Measurements from ENCODE around the gene XPNPEP1. TPM values are rescaled to one million over a fixed set of nuclear protein-coding genes. Genes with fewer than 3 reads are reported as not detected.

The XPNPEP1 gene
- 100 to 1,000 TPM in 3 of 4 donors, 10 to 100 TPM in 1; 77.1 to 239 (median 109) TPM for total RNA-seq

GRCh38 chr10:109922976-109923921 lies at the start of gene XPNPEP1:
TSS of gene XPNPEP1 (minus strand) at chr10:109923511. CDS start at chr10:109923433, 78 bp downstream.
- no peaks in the 10 kb centered on the region for H3K9me3 ChIP-seq
- TF ChIP-seq EP300 (IDR thresholded peaks at IDR 0.05), result no peak
- TF ChIP-seq POLR2AphosphoS5 (IDR thresholded peaks at IDR 0.05), result peak in 2 of 3 donors; percentile 73 to 76
- TF ChIP-seq POLR2A (IDR thresholded peaks at IDR 0.05), result peak; percentile 92 to 96
- no peaks in the 10 kb centered on the region for H3K27me3 ChIP-seq
- 9% methylated on average over 24 of the region's 105 CpGs for WGBS
- H3K4me1 ChIP-seq, result peaks cover 35% of the 10 kb centered on the region
- H3K4me3 ChIP-seq, result peak within 1 kb of the TSS; percentile 98
- H3K36me3 ChIP-seq, result no peaks in the 10 kb centered on the region
- peak within 1 kb of the TSS; percentile 95 for H3K27ac ChIP-seq
- peak; percentile 90 to 93 for DNase-seq (ENCODE audit: low spot score in 2 of 2)

DNA sequence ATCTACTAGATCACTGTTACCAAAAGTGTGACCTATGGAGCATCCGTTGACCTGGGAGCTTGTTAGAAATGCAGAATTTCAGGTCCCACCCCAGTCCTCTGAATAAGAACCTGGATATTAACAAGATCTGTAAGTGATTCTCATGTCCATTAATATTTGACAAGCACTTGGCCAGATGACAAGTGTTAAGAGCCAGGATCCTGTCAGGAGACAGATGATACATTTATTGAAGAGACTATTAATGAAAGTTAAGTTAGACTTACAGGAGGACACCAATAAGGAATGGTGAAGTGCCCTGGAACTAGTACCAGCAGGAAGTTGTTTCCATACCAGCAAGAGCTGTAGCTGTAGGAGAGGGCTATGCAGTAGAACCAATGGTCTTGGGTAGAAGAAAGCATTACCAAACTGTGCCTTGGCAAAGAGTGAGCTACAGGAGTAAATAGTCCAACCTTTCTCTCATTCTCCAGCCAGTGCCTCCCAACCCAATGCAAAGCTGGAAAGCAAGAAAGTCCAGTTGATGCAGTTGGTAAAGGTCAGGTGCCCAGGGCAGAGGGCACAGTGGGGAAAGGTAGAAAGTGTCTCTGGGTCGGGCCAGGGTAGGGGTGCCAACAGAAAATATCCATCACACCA lies 49.2 kb upstream of the XPNPEP1 start:
- TF ChIP-seq POLR2AphosphoS5 (IDR thresholded peaks at IDR 0.05), result no peak
- DNase-seq (ENCODE audit: low spot score in 2 of 2), result no peak
- Histone ChIP-seq H3K9me3 (no peaks in the 10 kb centered on the region), H3K27ac (no peak overlapping the region), H3K4me3 (no peak overlapping the region), H3K4me1 (peaks cover 9% of the 10 kb centered on the region), H3K36me3 (no peaks in the 10 kb centered on the region), H3K27me3 (no peaks in the 10 kb centered on the region)
- WGBS, result 75% methylated on average over 2 of the region's 2 CpGs

GRCh38 chr10:109971634-109972033 lies 48.3 kb upstream of the XPNPEP1 start:
- H3K4me1 ChIP-seq, result peaks cover 10% of the 10 kb centered on the region
- DNase-seq (ENCODE audit: low spot score in 2 of 2), result no peak
- no peak overlapping the region for H3K27ac ChIP-seq
- no peaks in the 10 kb centered on the region for H3K27me3 ChIP-seq
- H3K4me3 ChIP-seq, result no peak overlapping the region
- no peaks in the 10 kb centered on the region for H3K36me3 ChIP-seq
- no peak for TF ChIP-seq POLR2AphosphoS5 (IDR thresholded peaks at IDR 0.05)
- TF ChIP-seq POLR2A (IDR thresholded peaks at IDR 0.05), result no peak
- TF ChIP-seq EP300 (IDR thresholded peaks at IDR 0.05), result no peak
- TF ChIP-seq CTCF (IDR thresholded peaks at IDR 0.05), result no peak
- no peaks in the 10 kb centered on the region for H3K9me3 ChIP-seq
- 50% methylated on average over 3 of the region's 3 CpGs for WGBS

GRCh38 chr10:109969760-109970346 lies 46.5 kb upstream of the XPNPEP1 start:
- H3K4me1 ChIP-seq, result peaks cover 16% of the 10 kb centered on the region
- no peak overlapping the region for H3K27ac ChIP-seq
- H3K4me3 ChIP-seq, result no peak overlapping the region
- no peak for DNase-seq (ENCODE audit: low spot score in 2 of 2)
- 72% methylated on average over 8 of the region's 8 CpGs for WGBS
- no peaks in the 10 kb centered on the region for H3K27me3 ChIP-seq
- H3K9me3 ChIP-seq, result no peaks in the 10 kb centered on the region
- H3K36me3 ChIP-seq, result no peaks in the 10 kb centered on the region
- TF ChIP-seq CTCF (IDR thresholded peaks at IDR 0.05) (no peak), POLR2AphosphoS5 (IDR thresholded peaks at IDR 0.05) (no peak), POLR2A (IDR thresholded peaks at IDR 0.05) (no peak), EP300 (IDR thresholded peaks at IDR 0.05) (no peak)

- no peaks in the 10 kb centered on the region for H3K27me3 ChIP-seq
- no peak for TF ChIP-seq POLR2AphosphoS5 (IDR thresholded peaks at IDR 0.05)
- no peak for TF ChIP-seq EP300 (IDR thresholded peaks at IDR 0.05)
- TF ChIP-seq CTCF (IDR thresholded peaks at IDR 0.05), result no peak
- no peak for TF ChIP-seq POLR2A (IDR thresholded peaks at IDR 0.05)
- no peak overlapping the region for H3K27ac ChIP-seq
- 71% methylated on average over 14 of the region's 14 CpGs for WGBS
- H3K4me3 ChIP-seq, result no peak overlapping the region
- DNase-seq (ENCODE audit: low spot score in 2 of 2), result no peak
- no peaks in the 10 kb centered on the region for H3K9me3 ChIP-seq
- peaks cover 16% of the 10 kb centered on the region for H3K4me1 ChIP-seq
- no peaks in the 10 kb centered on the region for H3K36me3 ChIP-seq
These were observed 45.8 kb upstream of the XPNPEP1 start for GRCh38 chr10:109968953-109969759.
